Hematopoietic multipotent progenitor cell treated with erythropoietin and hydrocortisone succinate and interleukin-3 and kit ligand, for 17 days (in vitro differentiated cells): ENCODE data around the gene IL1R1.
A peak's percentile ranks its signal among the peaks of the same experiment; 100 is the strongest.

Experiments used
- DNase-seq: peaks from one replicate; pipeline ENCODE4 v3.0.0-alpha.2; 2015; ENCODE audit warnings: low spot score

IL1R1 gene

GRCh38 chr2:102140377-102140776 is 2.2 kb upstream of the IL1R1 start:
- DNase-seq: no peak

GRCh38 chr2:102141011-102141943 is 1.3 kb upstream of the IL1R1 start:
- no peak for DNase-seq

DNA sequence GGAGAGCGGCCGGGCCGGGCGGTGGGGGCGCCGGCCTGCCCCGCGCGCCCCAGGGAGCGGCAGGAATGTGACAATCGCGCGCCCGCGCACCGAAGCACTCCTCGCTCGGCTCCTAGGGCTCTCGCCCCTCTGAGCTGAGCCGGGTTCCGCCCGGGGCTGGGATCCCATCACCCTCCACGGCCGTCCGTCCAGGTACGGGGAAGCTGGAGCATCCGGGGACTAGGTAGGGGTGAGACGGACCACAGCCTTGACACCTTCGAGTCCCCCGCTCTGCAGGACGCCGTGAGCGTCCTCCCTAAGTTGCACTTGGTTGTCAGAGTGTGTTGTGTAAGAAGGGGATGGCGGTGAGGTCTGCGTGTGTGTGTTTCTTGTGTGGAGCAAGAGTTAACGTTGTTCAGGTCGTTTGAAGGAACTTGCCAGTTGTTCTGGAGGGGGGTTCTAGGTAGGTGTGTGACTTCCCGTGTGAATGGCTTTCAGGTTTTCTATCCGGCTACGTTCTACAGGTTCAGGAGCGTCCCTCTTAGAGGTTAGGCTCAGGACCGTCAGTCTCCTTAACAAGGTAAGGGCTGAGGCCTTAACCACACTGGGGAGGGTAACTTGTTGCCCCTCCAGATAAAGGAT is 393 bp downstream of the IL1R1 start:
- no peak for DNase-seq

GRCh38 chr2:102143450-102143985 is 972 bp downstream of the IL1R1 start:
- no peak for DNase-seq

DNA sequence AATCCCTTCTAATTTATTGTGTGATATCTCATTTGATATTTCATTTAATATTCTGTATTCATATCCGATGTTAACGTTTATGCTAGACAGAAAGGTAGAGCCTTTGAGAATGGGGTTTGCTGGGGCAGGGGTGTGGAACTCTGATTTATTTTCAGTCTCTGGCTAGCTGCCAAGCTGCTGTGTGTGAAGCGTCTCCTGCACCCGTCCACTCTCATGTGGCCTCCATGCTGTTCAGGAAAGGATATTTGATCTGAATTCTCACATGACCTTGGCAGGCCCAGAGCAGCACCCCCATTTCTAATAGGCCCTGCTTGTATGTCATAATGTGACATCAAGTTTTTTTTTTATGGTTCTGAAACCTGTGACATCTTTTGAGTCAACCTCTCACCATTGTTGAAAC is 1.6 kb downstream of the IL1R1 start:
- no peak for DNase-seq

DNA sequence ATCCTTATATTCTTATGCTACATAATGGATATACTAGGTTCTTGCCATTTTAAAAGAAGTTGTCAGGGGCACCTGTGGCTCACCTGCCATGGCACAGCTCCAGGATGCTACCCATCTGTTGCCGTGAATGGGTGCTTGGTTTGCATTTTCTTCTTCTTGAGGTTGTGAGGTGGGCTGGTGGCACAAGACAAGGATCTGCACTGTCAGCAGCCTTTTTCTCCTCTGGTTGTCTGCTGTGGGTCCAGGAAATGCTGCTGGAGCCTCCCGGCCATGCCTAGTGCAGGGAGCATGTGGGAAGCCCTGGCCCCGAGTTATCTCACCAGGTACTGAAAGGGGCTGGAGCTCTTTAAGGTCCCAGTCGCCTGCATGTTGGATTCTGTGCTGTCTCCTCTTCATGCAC is 2.6 kb downstream of the IL1R1 start:
- no peak for DNase-seq

- no peak for DNase-seq
These were observed 3.4 kb downstream of the IL1R1 start for GRCh38 chr2:102145934-102146333.

GRCh38 chr2:102147935-102148334 is 5.4 kb downstream of the IL1R1 start:
- no peak for DNase-seq

- DNase-seq: no peak
These were observed 6.7 kb downstream of the IL1R1 start for GRCh38 chr2:102149243-102149642.

GRCh38 chr2:102149644-102150455 is 7.3 kb downstream of the IL1R1 start:
- DNase-seq: no peak

DNA sequence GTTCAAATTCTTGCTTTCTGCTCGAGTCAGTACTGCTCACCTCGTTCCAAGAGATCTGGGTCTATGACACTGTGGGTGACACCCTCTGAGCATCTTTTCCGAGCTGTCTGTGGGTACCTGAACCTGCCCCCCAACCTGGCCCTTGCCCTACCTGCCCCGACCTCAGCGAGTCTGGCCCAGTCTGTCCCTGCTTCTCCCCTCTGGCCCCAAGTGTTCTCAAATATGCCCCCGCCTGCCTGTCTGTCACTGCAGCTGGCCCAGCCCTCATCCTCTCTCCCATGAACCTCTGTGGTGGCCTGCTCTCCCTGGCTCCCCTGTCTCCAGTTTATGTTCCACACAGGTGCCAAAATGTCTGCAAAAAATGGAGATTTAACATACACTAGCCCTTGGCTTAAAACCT is 11.8 kb downstream of the IL1R1 start:
- no peak for DNase-seq

- no peak for DNase-seq
These were observed 12.6 kb downstream of the IL1R1 start for GRCh38 chr2:102154946-102155702.

DNA sequence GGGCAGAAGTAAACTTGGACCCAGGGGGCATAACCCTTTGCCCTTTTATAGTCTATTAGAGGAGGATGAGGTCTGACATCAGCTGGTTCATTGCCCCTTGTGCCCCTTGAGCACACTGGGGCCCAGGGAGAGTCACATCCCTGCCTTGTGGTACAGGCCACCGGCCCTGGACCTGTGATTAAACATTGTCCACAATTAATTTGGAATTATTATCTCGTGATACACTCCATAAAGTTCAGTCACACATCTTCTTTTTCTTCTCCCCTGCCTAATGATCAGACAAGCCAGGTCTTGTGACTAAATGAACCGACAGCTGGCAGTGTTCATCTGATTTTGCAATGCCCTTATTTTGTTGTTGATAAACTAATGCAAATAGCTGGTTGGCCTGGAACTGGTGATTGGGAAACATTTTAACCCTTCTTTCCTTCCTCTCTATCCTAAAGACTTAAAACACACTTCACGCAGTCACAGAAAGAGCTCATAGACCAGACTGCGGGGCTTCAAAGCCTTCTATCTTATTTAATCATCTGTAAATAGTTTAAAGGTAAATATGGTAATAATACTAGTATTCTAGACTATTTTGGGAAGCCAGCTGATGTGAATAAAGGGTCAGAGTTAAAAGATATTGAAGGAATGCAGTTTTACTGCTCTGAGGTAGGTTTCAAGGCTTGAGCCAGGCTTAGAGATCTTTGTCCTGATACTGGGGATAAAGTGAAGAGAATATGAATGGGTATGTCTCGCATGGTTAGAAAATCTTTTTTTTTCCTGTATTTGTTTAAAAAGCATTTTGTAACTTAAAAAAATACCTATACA is 13.4 kb downstream of the IL1R1 start:
- no peak for DNase-seq

DNA sequence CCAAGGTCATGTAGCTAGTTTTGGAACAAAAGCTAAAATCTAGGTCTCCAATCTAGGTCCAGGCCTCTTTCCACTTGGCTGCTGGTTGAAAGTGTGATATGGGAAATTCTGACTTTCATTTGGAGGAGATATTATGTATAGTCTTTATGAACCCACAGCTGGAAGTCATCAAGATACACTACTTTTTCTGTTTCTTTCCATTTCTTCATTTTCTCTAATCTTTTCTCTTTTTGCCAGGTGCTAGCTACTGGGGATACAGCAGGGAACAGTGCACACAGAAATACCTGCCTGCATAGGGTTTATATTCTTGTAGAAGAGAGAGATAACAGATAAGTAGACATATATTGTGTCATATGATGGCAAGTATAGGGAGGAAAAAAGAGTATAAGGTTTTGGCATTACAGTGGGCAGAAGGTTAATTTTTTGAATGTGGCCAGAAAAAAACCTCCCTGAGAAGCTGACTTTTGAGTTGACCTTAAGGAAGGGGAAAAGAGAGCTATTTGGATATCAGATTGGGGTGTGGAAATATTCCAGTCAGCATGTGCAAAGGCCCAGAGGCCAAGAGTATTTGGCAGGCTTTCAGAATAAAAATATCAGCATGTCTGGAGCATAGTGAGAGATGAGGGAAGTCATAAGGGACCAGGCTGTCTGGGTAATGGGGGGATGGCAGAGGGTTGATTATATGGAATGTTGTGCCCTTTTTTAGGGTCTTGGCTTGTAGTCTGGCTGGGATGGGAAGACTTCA is 15.6 kb downstream of the IL1R1 start:
- no peak for DNase-seq

DNA sequence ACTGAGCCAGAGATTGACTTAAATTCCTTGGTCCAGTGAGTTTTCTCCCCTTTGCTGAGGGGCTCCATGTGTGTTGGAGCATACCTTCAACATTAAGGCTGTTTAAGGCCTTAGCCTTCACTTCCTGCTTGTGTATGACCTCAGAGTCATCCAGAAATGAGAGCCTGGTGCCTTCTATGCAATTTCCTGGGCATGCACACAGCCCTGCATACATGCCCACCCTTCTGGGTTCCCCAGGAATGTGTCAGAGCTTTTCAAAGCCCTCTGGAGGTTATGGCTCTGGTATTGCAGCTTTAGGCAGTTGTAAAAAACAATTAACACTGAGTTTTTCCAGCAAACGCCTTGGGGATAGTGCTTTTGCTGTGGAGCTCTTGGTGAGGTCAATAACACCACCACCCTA is 16.7 kb downstream of the IL1R1 start:
- no peak for DNase-seq

- DNase-seq: peak; percentile 41
These were observed 23.8 kb downstream of the IL1R1 start for GRCh38 chr2:102166189-102166845.

GRCh38 chr2:102168026-102168771 is 25.7 kb downstream of the IL1R1 start:
- no peak for DNase-seq

- DNase-seq: no peak
These were observed 29.4 kb downstream of the IL1R1 start for GRCh38 chr2:102171946-102172345.

- no peak for DNase-seq
These were observed 30.2 kb downstream of the IL1R1 start for GRCh38 chr2:102172745-102173144.
